Fibroblast of villous mesenchyme (primary cell): ENCODE measurements around the gene DIP2A. TPM values are rescaled to one million over a fixed set of nuclear protein-coding genes. Genes with fewer than 3 reads are reported as not detected.
A peak's percentile ranks its signal among the peaks of the same experiment; 100 is the strongest.

Source experiments
- DNase-seq: peaks from one replicate; pipeline ENCODE4 v3.0.0-alpha.2; 2010; ENCODE audit warnings: low read depth
- H3K4me3 ChIP-seq: 2 replicates; pipeline ENCODE4 v1.5.1; 2011; ENCODE audit warnings: low read depth, mild to moderate bottlenecking, low read length
- total RNA-seq: library from RNA; depleted of rRNA; stranded (reverse); fragments of >200 nt; gene quantifications from 2 replicates; pipeline ENCODE4 v1.2.3, GENCODE V29; 2012
- TF ChIP-seq, protein P1 (sequence below): IDR thresholded peaks from 2 replicates; pipeline ENCODE4 v1.5.1; 2012; ENCODE audit warnings: low read depth, mild to moderate bottlenecking, low read length; ENCODE audit not compliant: insufficient read depth

The DIP2A gene
- total RNA-seq, 1 donor: 32.0 TPM

DNA sequence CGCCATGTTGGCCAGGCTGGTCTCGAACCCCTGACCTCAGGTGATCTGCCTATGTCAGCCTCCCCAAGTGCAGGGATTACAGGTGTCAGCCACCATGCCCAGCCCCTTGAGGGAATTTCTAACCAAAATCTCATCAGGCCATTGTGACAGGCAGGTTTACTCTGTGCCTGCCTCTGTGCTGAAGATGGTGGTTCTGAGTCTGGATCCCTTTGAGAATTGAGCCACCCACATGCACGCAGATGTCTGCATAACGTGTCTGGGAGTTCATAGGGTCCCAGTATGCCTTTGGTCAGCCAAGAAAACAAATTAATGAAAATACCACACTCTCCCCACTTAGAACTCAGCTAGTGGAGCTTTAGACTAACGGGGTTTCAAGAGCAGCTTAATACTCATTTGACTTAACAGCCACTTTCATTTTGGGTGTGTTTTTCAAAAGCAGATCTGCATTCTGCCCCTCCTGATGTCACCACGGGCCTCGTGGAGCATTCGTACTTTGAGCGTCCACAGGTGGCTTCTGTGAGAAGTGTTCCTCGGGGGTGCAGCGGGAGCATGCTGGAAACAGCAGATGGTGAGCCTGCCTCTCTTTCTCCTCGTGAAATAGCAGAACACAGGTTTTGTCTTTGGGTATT, 45.3 kb downstream of the DIP2A start:
- DNase-seq: no peak
- no peak overlapping the region for H3K4me3 ChIP-seq
- TF ChIP-seq, protein P1, sequence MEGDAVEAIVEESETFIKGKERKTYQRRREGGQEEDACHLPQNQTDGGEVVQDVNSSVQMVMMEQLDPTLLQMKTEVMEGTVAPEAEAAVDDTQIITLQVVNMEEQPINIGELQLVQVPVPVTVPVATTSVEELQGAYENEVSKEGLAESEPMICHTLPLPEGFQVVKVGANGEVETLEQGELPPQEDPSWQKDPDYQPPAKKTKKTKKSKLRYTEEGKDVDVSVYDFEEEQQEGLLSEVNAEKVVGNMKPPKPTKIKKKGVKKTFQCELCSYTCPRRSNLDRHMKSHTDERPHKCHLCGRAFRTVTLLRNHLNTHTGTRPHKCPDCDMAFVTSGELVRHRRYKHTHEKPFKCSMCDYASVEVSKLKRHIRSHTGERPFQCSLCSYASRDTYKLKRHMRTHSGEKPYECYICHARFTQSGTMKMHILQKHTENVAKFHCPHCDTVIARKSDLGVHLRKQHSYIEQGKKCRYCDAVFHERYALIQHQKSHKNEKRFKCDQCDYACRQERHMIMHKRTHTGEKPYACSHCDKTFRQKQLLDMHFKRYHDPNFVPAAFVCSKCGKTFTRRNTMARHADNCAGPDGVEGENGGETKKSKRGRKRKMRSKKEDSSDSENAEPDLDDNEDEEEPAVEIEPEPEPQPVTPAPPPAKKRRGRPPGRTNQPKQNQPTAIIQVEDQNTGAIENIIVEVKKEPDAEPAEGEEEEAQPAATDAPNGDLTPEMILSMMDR: no peak

DNA sequence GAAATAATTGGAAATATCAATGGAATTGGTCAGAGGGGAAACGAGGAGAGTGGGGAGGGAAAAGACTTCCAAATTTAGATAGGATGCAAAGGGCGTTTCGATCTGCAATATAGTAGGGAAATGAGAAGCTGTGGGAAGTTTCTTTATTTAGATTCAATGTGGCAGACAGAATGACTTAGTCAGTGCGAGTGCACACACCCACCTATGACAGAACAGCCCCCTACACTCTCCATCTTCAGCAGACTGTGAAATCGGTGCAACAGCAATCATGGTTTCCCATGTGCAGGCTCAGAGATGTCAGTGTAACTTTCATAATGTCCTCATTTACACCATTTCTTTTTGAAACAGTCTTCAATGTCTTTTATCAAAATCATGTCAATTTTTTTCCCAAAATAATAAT, 46.0 kb downstream of the DIP2A start:
- no peak for DNase-seq
- TF ChIP-seq, protein P1: no peak
- H3K4me3 ChIP-seq: no peak overlapping the region

DNA sequence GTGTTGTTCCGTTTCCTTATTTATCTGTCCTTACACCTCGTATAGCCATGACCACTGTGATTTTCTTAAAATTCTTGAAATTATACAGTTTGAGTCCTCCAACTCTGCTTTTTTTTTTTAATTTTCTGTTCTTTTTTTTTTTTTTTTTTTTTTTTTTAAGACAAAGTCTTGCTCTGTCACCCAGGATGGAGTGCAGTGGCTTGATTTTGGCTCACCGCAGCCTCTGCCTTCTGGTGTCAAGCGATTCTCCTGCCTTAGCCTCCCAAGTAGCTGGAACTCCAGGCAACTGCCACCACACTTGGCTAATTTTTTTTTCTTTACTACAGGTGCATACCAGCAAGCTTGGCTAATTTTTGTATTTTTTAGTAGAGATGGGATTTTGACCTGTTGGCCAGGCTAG, 48.9 kb downstream of the DIP2A start:
- no peak overlapping the region for H3K4me3 ChIP-seq
- TF ChIP-seq, protein P1: no peak
- no peak for DNase-seq

DNA sequence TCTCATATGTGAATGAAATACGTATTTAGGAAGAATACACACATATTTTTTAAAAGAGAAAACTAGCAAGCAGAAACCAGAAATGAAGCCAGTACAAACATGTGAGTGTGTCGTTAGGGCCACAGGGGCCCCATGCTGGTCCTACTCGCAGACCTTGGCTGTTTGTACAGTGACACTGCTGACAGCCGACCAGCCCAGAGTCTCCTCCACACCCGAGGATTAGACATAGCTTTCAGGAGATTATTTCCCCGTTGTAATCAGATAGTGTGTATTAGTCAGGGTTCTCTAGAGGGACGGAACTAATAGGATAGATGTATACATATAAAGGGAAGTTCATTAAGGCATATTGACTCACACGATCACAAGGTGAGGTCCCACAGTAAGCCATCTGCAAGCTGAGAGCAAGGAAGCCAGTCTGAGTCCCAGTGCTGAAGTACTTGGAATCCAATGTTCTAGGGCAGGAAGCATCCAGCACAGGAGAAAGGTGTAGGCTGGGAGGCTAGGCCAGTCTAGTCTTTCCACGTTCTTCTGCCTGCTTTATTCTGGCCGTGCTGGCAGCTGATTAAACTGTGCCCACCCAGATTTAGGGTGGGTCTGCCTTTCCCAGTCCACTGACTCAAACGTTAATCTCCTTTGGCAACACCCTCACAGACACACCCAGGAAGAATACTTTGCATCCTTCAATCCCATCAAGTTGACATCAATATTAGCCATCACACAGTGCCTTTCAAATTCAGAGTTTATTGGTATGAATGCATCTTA, 51.2 kb downstream of the DIP2A start:
- DNase-seq: peak; percentile 11
- no peak overlapping the region for H3K4me3 ChIP-seq
- TF ChIP-seq, protein P1: no peak

DNA sequence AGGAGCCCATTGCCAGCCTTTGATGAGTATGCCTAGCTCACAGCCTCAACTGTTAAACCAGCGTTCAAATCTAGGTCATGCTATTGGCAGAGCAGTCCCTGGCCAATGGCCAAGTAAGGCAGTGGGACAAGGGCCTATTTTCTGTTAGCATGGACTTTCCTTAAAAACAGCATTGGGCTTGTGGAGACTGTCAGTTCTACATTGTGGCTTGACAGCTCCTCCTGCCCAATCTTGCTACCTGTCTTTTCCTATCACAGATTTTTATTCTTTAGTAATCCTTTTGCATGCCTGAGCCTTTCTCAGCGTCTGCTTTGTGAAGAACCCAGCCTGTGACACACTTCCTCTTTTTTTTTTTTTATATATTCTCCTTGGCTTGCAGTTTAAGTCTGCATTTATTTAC, 56.4 kb downstream of the DIP2A start:
- TF ChIP-seq, protein P1: no peak
- peak; percentile 12 for DNase-seq

DNA sequence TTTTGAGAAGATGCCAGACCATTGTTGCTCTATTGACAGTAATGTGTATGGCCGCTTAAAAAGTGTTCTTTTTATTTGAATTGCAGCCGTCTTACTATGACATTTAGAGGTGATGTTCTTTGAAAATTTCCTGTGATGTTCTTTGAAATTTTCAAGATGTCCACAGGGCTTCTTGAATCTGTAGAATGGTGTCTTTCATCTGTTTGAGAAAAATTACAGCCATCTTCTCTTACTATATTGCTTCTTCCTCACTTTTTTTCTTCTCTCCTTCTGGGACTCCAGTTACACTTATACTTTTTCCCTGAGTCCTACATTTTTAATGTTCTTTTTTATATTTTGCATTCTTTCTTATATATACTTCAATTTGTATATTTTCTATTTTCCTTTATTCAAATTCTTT, 57.4 kb downstream of the DIP2A start:
- H3K4me3 ChIP-seq: no peak overlapping the region
- TF ChIP-seq, protein P1: no peak
- no peak for DNase-seq

More for the DNA sequence above, 56.4 kb downstream of the DIP2A start:
- H3K4me3 ChIP-seq: no peak overlapping the region
